Rectal smooth muscle tissue (tissue), 1 donor: ENCODE measurements around the gene ADAM19.
"Not testable (repeated sequence)": the region's sequence is repeated elsewhere in the genome, so short reads cannot be mapped to it uniquely, and the experiment has no call there.

Experiments
- H3K27ac ChIP-seq: one replicate; pipeline ENCODE4 v1.7.0; 2013; ENCODE audit warnings: low read depth, low read length, inconsistent platforms
- H3K27me3 ChIP-seq: one replicate; pipeline ENCODE4 v1.7.0; 2013; ENCODE audit warnings: low read length; ENCODE audit not compliant: control insufficient read depth, insufficient read depth
- H3K36me3 ChIP-seq: one replicate; pipeline ENCODE4 v1.7.0; 2013; ENCODE audit warnings: low read length; ENCODE audit not compliant: control insufficient read depth, insufficient read depth
- H3K4me1 ChIP-seq: one replicate; pipeline ENCODE4 v1.7.0; 2013; ENCODE audit warnings: low read length; ENCODE audit not compliant: control insufficient read depth, insufficient read depth
- H3K4me3 ChIP-seq: one replicate; pipeline ENCODE4 v1.7.0; 2013; ENCODE audit warnings: low read length
- H3K9ac ChIP-seq: one replicate; pipeline ENCODE4 v1.7.0; 2013; ENCODE audit warnings: low read length

Gene ADAM19

DNA sequence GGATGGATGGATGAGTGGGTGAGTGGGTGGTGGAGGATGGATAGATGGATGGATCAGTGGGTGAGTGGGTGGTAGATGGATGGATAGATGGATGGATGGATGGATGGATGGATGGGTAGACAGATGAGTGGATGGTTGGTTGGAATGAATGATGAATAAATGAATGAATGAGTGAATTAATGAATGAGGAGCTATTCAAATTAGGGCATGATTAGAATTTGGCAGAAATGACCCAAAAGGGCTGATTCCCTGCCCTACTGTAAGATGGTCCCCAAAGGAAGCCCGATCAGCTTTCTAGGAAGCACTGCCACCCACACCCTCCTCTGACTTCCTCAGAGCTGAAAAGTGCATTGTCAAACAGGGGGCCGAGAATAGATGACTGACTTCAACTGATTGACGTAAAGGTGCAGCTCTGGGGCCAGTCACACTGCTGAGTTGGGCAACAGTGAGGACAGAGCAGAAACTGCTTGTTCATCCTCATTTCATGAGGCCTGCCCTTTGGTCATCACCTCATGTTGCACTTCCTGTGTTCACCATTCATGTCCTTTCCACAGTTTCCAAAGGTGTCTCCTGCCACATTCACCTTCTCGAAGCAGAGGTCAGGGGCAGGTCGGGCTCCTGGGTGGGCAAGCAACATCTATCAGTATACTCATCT lies 81.3 kb downstream of the ADAM19 start:
- no peak overlapping the region for H3K4me3 ChIP-seq
- peaks cover 22% of the 10 kb centered on the region for H3K36me3 ChIP-seq
- H3K27me3 ChIP-seq: no peaks in the 10 kb centered on the region
- no peak overlapping the region for H3K27ac ChIP-seq
- H3K4me1 ChIP-seq: no peaks in the 10 kb centered on the region
- H3K9ac ChIP-seq: no peak overlapping the region

GRCh38 chr5:157492886-157493285 lies 82.7 kb downstream of the ADAM19 start:
- peaks cover 25% of the 10 kb centered on the region for H3K36me3 ChIP-seq
- H3K4me3 ChIP-seq: no peak overlapping the region
- H3K9ac ChIP-seq: no peak overlapping the region
- H3K27me3 ChIP-seq: no peaks in the 10 kb centered on the region
- H3K27ac ChIP-seq: no peak overlapping the region
- no peaks in the 10 kb centered on the region for H3K4me1 ChIP-seq

DNA sequence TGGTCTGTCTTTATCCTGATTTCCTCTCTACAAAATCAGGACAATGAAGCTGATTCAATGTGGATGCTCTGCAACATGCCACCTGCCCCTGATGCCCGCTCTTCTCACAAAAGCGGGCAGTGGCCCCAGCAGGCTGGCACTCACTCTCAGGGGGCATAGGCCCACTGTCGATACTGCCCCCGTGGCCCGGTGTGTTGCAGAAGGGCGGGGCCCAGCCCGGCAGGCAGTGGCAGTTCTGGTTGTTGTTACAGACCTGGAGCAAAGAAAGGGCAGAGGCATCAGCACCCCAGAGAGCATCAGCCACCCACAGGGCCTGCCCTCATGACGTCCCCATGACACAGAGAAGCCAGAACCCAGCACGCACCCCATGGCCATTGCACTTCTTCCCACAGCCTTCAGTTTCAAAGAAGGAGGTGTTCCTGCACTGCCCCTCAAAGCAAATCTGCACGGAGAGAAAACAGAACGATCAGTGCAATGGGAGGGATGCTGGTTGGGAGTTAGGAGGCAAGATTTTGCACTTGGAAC lies 84.0 kb downstream of the ADAM19 start:
- H3K27ac ChIP-seq: no peak overlapping the region
- no peak overlapping the region for H3K4me3 ChIP-seq
- H3K36me3 ChIP-seq: peaks cover 21% of the 10 kb centered on the region
- no peaks in the 10 kb centered on the region for H3K27me3 ChIP-seq
- no peaks in the 10 kb centered on the region for H3K4me1 ChIP-seq
- H3K9ac ChIP-seq: no peak overlapping the region

DNA sequence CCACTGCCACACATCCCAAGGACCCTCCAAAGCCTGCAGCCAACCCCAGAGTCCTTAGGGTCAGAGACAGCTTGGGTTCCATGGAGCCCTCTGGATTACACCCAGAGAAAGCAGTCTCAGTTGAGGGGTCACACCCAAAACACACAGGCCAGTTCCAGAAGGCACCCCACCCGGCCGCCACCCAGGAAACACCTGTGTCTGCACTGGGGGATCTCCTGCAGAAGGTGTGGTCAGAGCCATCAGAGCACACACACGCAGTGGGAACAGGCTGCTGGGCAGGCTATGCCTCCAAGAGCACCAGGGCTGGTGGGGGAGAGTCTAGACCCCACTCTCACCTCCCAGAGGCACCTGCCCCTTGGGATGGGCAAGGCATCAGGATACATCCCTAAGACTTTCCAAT lies 88.2 kb downstream of the ADAM19 start:
- no peak overlapping the region for H3K9ac ChIP-seq
- no peak overlapping the region for H3K4me3 ChIP-seq
- no peaks in the 10 kb centered on the region for H3K27me3 ChIP-seq
- no peak overlapping the region for H3K27ac ChIP-seq
- H3K4me1 ChIP-seq: no peaks in the 10 kb centered on the region
- H3K36me3 ChIP-seq: peaks cover 11% of the 10 kb centered on the region

DNA sequence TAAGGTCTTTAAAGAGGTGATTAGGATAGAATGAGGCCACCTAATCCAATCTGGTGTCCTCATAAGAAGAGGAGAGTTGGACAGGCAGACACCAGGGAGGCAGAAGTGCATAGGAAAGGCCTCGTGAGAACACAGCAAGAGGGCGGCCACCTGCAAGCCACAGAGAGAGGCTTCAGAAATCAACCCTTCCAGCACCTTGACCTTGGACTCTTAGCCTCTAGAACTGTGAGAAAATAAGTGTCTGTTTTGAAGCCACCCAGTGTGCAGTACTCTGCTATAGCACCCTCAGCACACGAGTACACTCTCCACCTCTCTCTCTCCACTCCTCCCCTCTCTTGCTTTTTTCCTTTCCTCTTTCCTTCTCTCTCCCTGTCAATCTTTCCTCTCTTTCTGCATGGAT lies 88.7 kb downstream of the ADAM19 start:
- Histone ChIP-seq H3K36me3 (peaks cover 11% of the 10 kb centered on the region), H3K9ac (no peak overlapping the region), H3K27ac (no peak overlapping the region), H3K4me1 (no peaks in the 10 kb centered on the region), H3K4me3 (no peak overlapping the region), H3K27me3 (no peaks in the 10 kb centered on the region)

GRCh38 chr5:157486221-157486681 lies 89.3 kb downstream of the ADAM19 start:
- Histone ChIP-seq H3K4me1 (no peaks in the 10 kb centered on the region), H3K27ac (no peak overlapping the region), H3K36me3 (peaks cover 11% of the 10 kb centered on the region), H3K27me3 (no peaks in the 10 kb centered on the region), H3K9ac (no peak overlapping the region), H3K4me3 (no peak overlapping the region)

DNA sequence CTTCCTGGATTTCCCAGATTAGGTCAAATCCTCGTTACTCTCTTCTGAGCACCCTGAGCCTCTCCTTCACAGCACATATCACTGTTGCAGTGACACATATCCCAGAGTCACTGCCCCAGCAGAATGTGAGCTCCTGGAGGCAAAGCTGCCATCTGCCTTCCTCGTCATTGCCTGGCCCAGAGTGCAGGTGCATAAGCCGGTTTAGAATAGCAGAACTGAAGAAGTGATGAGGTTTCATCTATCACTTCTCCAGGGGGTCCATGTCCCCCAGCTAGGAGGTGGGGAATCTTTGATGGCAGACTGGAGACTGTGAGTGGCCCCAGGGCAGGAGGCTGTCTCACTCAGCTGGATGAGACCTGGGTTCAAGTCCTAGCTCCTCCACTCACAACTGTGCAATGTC lies 89.8 kb downstream of the ADAM19 start:
- no peak overlapping the region for H3K4me3 ChIP-seq
- peaks cover 11% of the 10 kb centered on the region for H3K36me3 ChIP-seq
- no peak overlapping the region for H3K27ac ChIP-seq
- H3K9ac ChIP-seq: no peak overlapping the region
- H3K4me1 ChIP-seq: no peaks in the 10 kb centered on the region
- H3K27me3 ChIP-seq: no peaks in the 10 kb centered on the region

DNA sequence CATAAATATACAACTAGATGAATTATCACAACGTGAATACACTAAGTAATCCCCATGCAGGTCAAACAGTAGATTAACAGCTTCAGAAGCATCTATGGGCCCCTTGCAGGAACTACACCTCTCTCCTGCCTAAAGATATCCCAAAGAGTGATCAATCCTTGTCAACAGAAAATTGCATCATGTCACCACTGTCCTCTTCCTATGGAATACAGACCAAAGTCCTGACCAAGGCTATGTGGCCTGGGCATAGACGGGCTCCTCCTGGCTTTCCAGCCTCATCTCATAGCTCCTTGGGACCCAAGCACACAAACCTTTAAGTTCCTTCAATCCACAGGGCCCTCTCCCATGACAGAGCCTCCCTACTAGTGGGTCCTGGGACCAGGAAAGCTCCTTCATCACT lies 90.2 kb downstream of the ADAM19 start:
- Histone ChIP-seq H3K27me3 (no peaks in the 10 kb centered on the region), H3K9ac (no peak overlapping the region), H3K36me3 (peaks cover 12% of the 10 kb centered on the region), H3K4me1 (no peaks in the 10 kb centered on the region), H3K27ac (no peak overlapping the region), H3K4me3 (no peak overlapping the region)

DNA sequence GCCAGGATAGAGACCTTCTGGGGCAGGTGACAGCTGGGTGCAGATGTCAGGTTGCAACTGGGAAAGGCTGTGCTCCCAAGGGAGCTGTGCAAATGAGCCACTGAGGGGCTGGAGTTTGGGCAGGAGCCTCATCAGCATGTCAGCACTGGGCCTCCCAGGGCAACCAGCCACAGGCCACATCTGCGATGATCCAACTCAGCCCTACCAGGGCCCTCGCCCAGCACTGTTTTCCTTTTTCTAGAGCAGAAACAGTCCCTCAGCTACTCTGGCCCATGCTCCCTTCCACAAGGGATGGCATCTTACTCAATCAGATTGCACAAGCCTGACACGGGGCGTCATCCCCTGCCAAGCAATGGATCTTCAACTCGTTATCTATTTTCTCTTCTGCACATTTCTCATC lies 90.8 kb downstream of the ADAM19 start:
- no peak overlapping the region for H3K9ac ChIP-seq
- no peaks in the 10 kb centered on the region for H3K27me3 ChIP-seq
- H3K27ac ChIP-seq: no peak overlapping the region
- peaks cover 12% of the 10 kb centered on the region for H3K36me3 ChIP-seq
- H3K4me1 ChIP-seq: peaks cover 3% of the 10 kb centered on the region
- H3K4me3 ChIP-seq: no peak overlapping the region

GRCh38 chr5:157482702-157483101 lies 92.9 kb downstream of the ADAM19 start:
- not testable (repeated sequence) for H3K27me3 ChIP-seq, H3K27ac ChIP-seq, H3K36me3 ChIP-seq, H3K9ac ChIP-seq, H3K4me3 ChIP-seq
- H3K4me1 ChIP-seq: peaks cover 22% of the 10 kb centered on the region

DNA sequence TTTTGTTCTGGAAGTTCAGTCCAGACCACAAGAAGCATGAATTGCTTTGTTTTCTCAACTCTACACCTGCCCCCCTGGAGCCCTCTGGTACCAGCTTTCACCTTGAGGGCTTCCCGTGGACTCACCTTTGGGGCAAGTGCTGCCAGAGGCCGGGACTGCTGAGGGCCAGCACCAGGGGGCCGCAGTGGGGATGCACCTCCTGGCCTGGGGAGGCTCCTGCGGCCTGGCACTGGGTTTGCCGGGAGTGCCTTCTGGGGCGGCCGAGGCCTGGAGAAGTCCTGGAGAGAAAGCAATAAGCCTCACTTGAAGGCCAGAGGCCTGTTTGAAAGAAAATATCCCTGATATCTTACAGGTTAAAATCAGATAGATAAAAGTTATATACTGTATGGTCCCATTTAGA lies 93.9 kb downstream of the ADAM19 start:
- Histone ChIP-seq H3K36me3 (peaks cover 9% of the 10 kb centered on the region), H3K9ac (no peak overlapping the region), H3K4me3 (no peak overlapping the region), H3K4me1 (peaks cover 33% of the 10 kb centered on the region), H3K27ac (no peak overlapping the region), H3K27me3 (no peaks in the 10 kb centered on the region)

DNA sequence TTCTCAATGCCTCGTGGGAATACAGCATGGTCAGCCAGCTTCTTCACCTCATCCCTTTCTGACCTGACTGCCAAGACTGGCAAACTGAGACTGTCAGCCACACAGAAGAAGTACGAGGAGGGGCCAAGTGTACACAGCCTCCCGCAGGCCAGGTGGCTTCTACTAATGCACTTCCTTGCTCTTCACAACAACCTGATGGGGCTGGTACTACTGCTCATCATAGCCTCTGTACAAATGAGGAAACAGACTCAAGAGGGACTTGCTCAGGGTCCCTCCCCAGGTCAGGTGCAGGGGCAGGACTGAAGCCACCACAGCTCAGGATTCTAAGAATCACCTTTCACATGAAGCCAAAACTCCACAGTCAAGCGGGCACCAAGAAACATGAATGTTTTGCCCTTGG lies 94.3 kb downstream of the ADAM19 start:
- H3K4me1 ChIP-seq: peaks cover 34% of the 10 kb centered on the region

More for the DNA sequence above, 94.3 kb downstream of the ADAM19 start:
- Histone ChIP-seq H3K27ac (no peak overlapping the region), H3K9ac (no peak overlapping the region), H3K4me3 (no peak overlapping the region), H3K27me3 (no peaks in the 10 kb centered on the region), H3K36me3 (peaks cover 9% of the 10 kb centered on the region)
